ENCODE measurements around the gene TMC1.

The TMC1 gene

GRCh38 chr9:72855321-72855720 is 333.9 kb downstream of the TMC1 start:
- Histone ChIP-seq H3K79me2 (ENCODE audit: insufficient read depth, low read length) (no peaks in the 10 kb centered on the region), H3K4me2 (ENCODE audit: insufficient read depth, low read length) (no peak overlapping the region), H3K9me3 (ENCODE audit: insufficient read depth, low read length, severe bottlenecking) (no peaks in the 10 kb centered on the region), H3K4me1 (ENCODE audit: insufficient read depth, low read length) (no peaks in the 10 kb centered on the region), H3K36me3 (ENCODE audit: insufficient read depth, low read length) (no peaks in the 10 kb centered on the region), H3K27ac (ENCODE audit: low read length) (no peak overlapping the region), H4K20me1 (ENCODE audit: insufficient read depth, low read length) (no peaks in the 10 kb centered on the region), H3K9ac (ENCODE audit: low read depth, low read length) (no peak overlapping the region), H3K27me3 (ENCODE audit: insufficient read depth, low read length, poor library complexity) (no peaks in the 10 kb centered on the region), H2AFZ (ENCODE audit: low read depth, low read length) (no peak overlapping the region), H3K4me3 (ENCODE audit: low read depth in 1 of 2, low read length in 2 of 2) (no peak overlapping the region)
- no peak for TF ChIP-seq EZH2 (IDR thresholded peaks at IDR 0.05; ENCODE audit: borderline replicate concordance, low read depth, low read length, severe bottlenecking)
- TF ChIP-seq, protein P1, sequence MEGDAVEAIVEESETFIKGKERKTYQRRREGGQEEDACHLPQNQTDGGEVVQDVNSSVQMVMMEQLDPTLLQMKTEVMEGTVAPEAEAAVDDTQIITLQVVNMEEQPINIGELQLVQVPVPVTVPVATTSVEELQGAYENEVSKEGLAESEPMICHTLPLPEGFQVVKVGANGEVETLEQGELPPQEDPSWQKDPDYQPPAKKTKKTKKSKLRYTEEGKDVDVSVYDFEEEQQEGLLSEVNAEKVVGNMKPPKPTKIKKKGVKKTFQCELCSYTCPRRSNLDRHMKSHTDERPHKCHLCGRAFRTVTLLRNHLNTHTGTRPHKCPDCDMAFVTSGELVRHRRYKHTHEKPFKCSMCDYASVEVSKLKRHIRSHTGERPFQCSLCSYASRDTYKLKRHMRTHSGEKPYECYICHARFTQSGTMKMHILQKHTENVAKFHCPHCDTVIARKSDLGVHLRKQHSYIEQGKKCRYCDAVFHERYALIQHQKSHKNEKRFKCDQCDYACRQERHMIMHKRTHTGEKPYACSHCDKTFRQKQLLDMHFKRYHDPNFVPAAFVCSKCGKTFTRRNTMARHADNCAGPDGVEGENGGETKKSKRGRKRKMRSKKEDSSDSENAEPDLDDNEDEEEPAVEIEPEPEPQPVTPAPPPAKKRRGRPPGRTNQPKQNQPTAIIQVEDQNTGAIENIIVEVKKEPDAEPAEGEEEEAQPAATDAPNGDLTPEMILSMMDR (IDR thresholded peaks at IDR 0.05; ENCODE audit: borderline replicate concordance, extremely low read depth, low read length, poor library complexity, severe bottlenecking): no peak
- ATAC-seq (ENCODE audit: insufficient read depth, low read depth) (no peak), DNase-seq (no peak)

- TF ChIP-seq EZH2 (IDR thresholded peaks at IDR 0.05; ENCODE audit: borderline replicate concordance, low read depth, low read length, severe bottlenecking): no peak
- TF ChIP-seq, protein P1 (IDR thresholded peaks at IDR 0.05; ENCODE audit: borderline replicate concordance, extremely low read depth, low read length, poor library complexity, severe bottlenecking): no peak
- no peaks in the 10 kb centered on the region for H3K79me2 ChIP-seq (ENCODE audit: insufficient read depth, low read length)
Measured at GRCh38 chr9:72855890-72856523, 334.6 kb downstream of the TMC1 start.

DNA sequence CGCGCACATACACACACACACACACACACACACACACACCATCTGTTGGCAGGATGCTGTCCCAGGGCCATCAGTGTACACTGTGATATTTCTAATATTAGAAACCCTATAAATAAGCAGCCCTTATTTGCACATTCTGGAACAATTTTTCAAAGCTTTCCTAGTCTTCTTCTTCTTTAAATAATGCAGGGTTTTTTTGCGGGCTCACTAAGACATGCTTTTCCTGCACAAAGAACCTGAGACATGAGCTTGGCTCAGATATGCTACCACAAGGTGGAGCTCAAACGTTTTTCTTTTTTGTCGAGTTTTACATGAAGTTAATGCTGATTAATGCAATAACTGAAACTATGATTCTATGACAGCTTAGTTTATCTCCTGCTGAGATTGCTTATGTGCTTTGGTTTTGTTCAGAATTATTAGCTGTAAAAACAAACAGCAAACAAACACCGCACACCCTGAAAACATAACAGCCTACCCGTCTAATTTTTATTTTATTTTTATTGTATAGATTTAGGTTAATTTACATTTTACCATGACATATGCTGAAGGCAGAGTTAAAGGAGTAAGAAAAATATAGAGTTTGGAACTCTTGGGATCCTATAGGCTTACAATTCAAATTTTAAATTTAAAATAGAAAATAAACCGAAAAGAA is 335.7 kb downstream of the TMC1 start:
- Histone ChIP-seq H3K4me1 (ENCODE audit: insufficient read depth, low read length) (no peaks in the 10 kb centered on the region), H3K27ac (ENCODE audit: low read length) (no peak overlapping the region), H3K9me3 (ENCODE audit: insufficient read depth, low read length, severe bottlenecking) (no peaks in the 10 kb centered on the region), H2AFZ (ENCODE audit: low read depth, low read length) (no peak overlapping the region), H3K4me3 (ENCODE audit: low read depth in 1 of 2, low read length in 2 of 2) (no peak overlapping the region), H3K4me2 (ENCODE audit: insufficient read depth, low read length) (no peak overlapping the region), H3K79me2 (ENCODE audit: insufficient read depth, low read length) (no peaks in the 10 kb centered on the region), H3K36me3 (ENCODE audit: insufficient read depth, low read length) (no peaks in the 10 kb centered on the region), H4K20me1 (ENCODE audit: insufficient read depth, low read length) (no peaks in the 10 kb centered on the region), H3K27me3 (ENCODE audit: insufficient read depth, low read length, poor library complexity) (no peaks in the 10 kb centered on the region), H3K9ac (ENCODE audit: low read depth, low read length) (no peak overlapping the region)
- DNase-seq: peak; percentile 17
- ATAC-seq (ENCODE audit: insufficient read depth, low read depth): peak; percentile 59; the same call in 2 of the 3 replicates
- TF ChIP-seq EZH2 (IDR thresholded peaks at IDR 0.05; ENCODE audit: borderline replicate concordance, low read depth, low read length, severe bottlenecking): no peak
- TF ChIP-seq, protein P1 (IDR thresholded peaks at IDR 0.05; ENCODE audit: borderline replicate concordance, extremely low read depth, low read length, poor library complexity, severe bottlenecking): peak; percentile 69

More at GRCh38 chr9:72855890-72856523, 334.6 kb downstream of the TMC1 start:
- DNase-seq: no peak
- Histone ChIP-seq H2AFZ (ENCODE audit: low read depth, low read length) (no peak overlapping the region; the same call in 1 of the 2 replicates), H3K4me1 (ENCODE audit: insufficient read depth, low read length) (no peaks in the 10 kb centered on the region), H3K9me3 (ENCODE audit: insufficient read depth, low read length, severe bottlenecking) (no peaks in the 10 kb centered on the region), H3K4me2 (ENCODE audit: insufficient read depth, low read length) (no peak overlapping the region), H3K27ac (ENCODE audit: low read length) (no peak overlapping the region), H3K27me3 (ENCODE audit: insufficient read depth, low read length, poor library complexity) (no peaks in the 10 kb centered on the region), H3K36me3 (ENCODE audit: insufficient read depth, low read length) (no peaks in the 10 kb centered on the region), H3K4me3 (ENCODE audit: low read depth in 1 of 2, low read length in 2 of 2) (no peak overlapping the region), H4K20me1 (ENCODE audit: insufficient read depth, low read length) (no peaks in the 10 kb centered on the region), H3K9ac (ENCODE audit: low read depth, low read length) (no peak overlapping the region)
- ATAC-seq (ENCODE audit: insufficient read depth, low read depth): no peak
